Measurements from ENCODE around the gene PRMT1.

- TF ChIP-seq CTCF (IDR thresholded peaks at IDR 0.05) (no peak), POLR2A (IDR thresholded peaks at IDR 0.05) (no peak)
These were observed 4.8 kb downstream of the PRMT1 start for GRCh38 chr19:49681830-49682229.

Measured in uterus (tissue), 2 donors.